Erythroblast (primary cell): Measurements from ENCODE around the gene BMPER.

Experiments
- DNase-seq, 2 experiments: peaks; one replicate each; lab custom pipeline; 2025; lab: John Stamatoyannopoulos, UW
- GATA1 ChIP-seq: IDR thresholded peaks from 2 replicates; pipeline ENCODE4 v1.6.1; 2011; ENCODE audit warnings: low read depth, mild to moderate bottlenecking, control low read depth, low read length, moderate library complexity
- POLR2A ChIP-seq: IDR thresholded peaks from 2 replicates; pipeline ENCODE4 v1.6.1; 2011; ENCODE audit warnings: mild to moderate bottlenecking, low read length

Gene BMPER

GRCh38 chr7:33981226-33981625, 75.9 kb downstream of the BMPER start:
- no peak for DNase-seq
- TF ChIP-seq POLR2A: no peak
- no peak for TF ChIP-seq GATA1

GRCh38 chr7:33981671-33982424, 76.5 kb downstream of the BMPER start:
- no peak for TF ChIP-seq GATA1
- no peak for TF ChIP-seq POLR2A
- no peak for DNase-seq

- peak; percentile 5 to 7 for DNase-seq
- TF ChIP-seq GATA1 (no peak), POLR2A (no peak)
These were observed 77.1 kb downstream of the BMPER start for GRCh38 chr7:33982425-33982786.

- no peak for DNase-seq
- TF ChIP-seq GATA1: no peak
- no peak for TF ChIP-seq POLR2A
These were observed 81.1 kb downstream of the BMPER start for GRCh38 chr7:33986451-33986850.

- no peak for TF ChIP-seq POLR2A
- no peak for TF ChIP-seq GATA1
- DNase-seq: peak in 1 of 2 experiments; percentile 42
These were observed 81.9 kb downstream of the BMPER start for GRCh38 chr7:33986951-33987947.

DNA sequence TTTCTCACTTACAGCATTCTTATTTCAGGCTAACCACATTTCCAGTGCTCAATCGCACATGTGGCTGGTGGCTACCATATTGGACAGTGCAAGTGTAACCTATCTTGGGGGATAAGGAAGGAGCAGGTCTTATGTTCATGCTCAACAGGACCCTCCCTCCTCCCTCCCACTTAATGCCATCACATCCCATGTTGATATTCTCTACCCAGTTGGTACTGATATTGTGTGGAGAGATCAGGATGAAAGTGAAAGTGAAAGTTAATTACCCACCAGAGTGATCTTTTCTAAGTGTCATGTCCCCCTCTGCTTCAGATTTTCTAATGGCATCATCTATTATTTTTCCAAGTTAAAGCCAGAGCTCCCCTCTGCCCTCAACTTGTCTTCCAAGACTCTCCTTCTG, 91.6 kb downstream of the BMPER start:
- DNase-seq: no peak
- TF ChIP-seq GATA1: no peak
- no peak for TF ChIP-seq POLR2A

GRCh38 chr7:33998476-33998875, 93.1 kb downstream of the BMPER start:
- TF ChIP-seq GATA1 (no peak), POLR2A (no peak)
- no peak for DNase-seq

GRCh38 chr7:34011017-34011695, 105.8 kb downstream of the BMPER start:
- TF ChIP-seq GATA1: no peak
- TF ChIP-seq POLR2A: no peak
- no peak for DNase-seq

DNA sequence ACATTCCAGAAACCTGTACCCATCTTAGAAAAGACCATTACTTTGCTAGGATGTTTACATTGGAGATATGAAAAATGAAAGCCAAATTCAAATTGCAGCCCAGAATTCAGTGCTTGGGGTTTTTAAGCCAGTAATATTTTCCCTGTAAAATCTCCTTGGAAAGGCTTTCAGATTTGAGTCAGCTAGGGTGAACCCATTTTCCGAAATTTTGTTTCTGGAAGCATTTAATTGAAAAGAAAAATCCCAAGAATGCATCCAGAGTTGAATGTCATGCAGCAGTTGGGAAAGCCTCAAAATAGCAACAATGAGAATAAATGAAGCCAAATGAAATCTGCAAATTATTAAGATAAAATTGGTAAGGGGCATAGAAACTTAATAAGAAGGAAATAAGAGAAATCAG, 106.4 kb downstream of the BMPER start:
- TF ChIP-seq POLR2A (no peak), GATA1 (no peak)
- no peak for DNase-seq

GRCh38 chr7:34013421-34013820, 108.1 kb downstream of the BMPER start:
- no peak for DNase-seq
- TF ChIP-seq POLR2A (no peak), GATA1 (no peak)

DNA sequence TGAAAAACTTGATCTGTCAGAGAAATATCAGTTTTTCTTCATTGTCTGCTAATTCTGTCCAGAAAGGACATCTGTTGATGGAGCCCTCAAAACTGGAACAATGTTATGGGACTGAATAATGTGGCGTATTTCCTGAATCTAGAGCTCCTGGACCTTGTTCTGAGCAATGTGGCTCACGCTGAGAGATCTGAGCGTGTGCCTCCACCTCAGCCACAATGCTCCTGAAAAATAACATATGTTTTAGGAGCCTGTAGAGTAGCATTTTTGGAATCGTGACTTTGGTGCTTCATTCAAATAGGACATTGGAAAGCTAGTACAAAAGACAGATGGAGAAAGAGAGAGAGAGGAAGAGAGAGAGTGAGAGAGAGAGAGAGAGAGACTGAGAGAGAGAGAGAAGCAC, 110.3 kb downstream of the BMPER start:
- no peak for DNase-seq

GRCh38 chr7:34016876-34017275, 111.5 kb downstream of the BMPER start:
- TF ChIP-seq POLR2A (no peak), GATA1 (no peak)
- no peak for DNase-seq

More for the DNA sequence above, 110.3 kb downstream of the BMPER start:
- TF ChIP-seq POLR2A (no peak), GATA1 (no peak)

DNA sequence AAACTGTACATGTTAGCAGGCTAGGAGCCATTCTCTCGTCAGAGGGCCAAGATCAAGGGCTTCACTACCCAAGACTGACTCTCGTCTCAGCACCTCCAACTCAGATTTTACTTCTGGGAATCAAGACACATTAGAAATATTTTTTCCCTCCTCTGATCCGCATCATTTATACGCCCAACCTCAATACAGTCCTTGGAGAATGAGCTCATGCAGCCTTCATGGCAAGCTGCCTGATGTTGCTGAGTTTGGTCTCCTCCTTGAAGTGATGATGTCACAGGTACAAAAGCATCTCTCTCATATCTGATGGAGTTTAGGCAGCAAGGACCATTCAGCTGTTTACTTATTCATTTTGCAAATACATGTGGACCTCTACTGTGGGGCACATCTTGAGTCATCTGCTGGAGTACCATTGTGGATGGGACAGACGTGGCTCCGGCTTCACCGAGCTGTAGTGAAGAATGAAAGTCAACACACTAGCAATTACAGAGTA, 114.0 kb downstream of the BMPER start:
- DNase-seq: no peak
- TF ChIP-seq POLR2A (no peak), GATA1 (no peak)
